TTC549 (cell line): ENCODE measurements around the gene TMEM127.
"Not testable (repeated sequence)": the region's sequence is repeated elsewhere in the genome, so short reads cannot be mapped to it uniquely, and the experiment has no call there.

ENCODE experiments used
- FAIRE-seq: peaks from 2 replicates; lab custom pipeline; 2012; peaks lifted over from hg19 to GRCh38; lab: Jason Lieb, UNC

TMEM127 gene

GRCh38 chr2:96262306-96262705 lies 3.5 kb downstream of the TMEM127 start:
- no peak for FAIRE-seq

DNA sequence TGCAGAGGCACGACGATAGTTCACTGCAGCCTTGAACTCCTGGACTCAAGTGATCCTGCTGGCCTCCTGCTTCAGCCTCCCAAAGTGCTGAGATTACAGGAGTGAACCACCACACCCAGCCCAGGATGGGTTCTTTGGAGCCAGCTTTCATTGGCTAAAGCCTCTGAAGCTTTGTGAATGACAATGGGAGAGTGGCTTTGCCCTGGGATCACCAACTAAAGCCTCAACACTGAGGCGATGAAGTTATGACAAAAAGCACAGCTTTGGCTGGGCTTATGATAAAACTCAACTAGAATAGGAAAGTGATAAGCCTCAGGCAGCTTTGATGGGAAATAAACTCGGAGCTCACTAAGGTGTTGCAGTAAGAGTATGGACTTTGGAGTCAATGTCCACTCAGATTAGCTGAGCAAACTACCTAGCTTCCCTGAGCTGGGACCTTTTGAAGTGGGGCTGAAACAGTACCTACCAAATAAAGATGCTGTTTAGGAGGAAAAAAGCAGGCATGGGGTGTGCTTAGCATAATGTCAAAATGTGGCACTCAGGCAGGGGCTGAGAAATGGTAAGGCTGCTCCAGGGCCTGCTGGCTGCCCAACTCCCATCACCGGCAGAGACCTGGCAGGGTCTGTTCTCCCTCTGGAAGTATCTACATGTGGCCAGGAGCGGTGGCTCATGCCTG lies 4.3 kb downstream of the TMEM127 start:
- no peak for FAIRE-seq

DNA sequence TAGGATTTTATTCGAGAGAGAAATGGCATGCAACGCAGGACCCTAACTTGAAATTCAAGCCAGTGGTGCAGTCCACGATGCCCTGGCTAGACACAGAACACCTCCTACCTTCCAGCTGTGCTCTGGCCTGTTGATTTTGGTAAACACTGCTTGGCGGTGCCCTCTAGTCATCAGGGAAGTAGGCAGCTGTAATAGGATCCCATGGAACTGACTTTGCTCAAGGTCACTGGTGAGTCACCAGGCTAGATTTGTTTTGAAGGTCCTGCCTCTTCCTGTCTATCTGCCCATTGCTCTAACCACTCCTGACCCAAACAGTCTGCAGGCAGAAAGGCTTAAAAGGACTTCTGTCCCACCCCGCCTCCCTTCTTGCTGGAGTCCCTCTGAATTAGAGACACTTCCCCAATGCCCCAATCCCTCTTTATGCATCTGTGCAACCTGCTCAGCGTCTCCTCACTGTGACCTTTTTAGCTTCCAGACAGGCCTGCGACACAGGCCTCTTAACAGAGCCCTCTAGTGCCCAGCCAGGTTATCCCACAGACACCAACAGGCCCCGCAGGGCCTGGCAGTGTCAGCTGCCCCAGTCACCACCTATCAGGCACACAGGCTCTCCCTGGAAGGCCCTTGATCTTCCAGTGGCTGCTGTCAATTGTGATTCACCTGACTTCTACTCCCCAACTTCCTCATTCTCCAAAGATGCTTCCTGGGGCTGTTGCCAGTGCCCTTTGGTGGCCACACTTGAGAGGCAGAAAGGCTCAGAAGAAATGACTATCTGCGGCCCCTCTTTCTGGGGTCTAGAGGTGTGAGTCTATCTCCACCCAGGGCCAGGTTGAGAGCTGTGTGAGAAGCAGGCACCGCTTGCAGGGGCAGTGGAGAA lies 5.2 kb downstream of the TMEM127 start:
- FAIRE-seq = no peak

DNA sequence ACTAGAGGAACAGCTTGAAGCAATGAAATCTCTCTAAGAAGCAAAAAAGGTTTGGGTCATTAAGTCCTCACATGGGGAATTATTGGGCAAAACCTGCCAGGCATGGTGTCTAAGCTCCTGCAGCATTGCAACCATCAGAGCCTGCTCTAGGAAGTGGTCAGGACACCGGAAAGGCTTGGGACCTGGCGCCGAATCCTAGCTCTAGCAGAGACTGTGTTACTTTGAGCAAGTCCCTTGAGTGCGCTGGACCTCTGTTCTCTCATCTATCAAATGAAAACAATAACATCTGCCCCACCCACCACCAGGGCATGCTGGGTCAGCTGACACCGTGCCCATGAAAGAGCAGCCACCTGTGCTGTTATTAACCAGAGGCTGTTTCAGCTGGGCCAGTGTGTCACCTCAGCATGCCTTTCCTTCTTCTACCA lies 6.3 kb downstream of the TMEM127 start:
- no peak for FAIRE-seq

GRCh38 chr2:96258166-96259022 lies 7.4 kb downstream of the TMEM127 start:
- no peak for FAIRE-seq

DNA sequence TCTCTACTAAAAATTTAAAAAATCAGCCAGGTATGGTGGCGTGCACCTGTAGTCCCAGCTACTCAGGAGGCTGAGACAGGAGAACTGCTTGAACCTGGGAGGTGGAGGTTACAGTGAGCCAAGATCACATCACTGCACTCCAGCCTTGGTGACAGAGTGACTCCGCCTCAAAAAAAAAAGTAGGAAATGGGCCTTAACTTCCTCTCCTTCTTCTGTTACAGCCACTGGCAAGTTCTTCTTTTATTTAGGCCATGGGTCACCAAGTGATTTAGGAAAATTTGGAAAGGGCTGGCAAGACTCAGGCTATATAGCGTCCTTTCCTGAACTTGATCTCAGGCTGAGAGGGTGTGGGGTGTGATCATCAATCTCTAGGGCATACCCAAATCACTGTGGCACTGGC lies 8.1 kb downstream of the TMEM127 start:
- FAIRE-seq = not testable (repeated sequence)

DNA sequence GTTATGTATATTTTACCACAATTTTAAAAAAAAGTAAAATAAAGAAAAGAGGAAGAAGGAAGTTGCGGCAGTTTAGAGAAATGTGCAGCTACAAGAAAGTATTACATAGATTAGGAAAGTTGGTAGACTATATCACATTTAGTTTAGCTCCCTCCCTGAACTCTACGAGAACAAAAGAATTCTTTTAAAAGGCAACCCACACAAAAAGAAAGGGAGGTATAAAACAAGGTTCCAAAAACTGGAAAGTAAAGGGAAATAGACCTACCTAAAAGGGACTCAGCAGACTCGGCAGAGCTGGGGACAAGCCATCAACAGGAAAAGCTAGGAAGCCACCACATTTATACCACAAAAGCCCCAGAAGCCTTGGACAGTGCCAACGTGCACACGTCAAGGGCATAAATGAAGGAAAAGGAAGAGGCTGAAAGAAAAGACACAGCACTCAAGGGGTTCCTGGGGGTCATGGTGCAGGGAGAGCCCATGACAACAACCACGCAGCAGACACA lies 9.1 kb downstream of the TMEM127 start:
- no peak for FAIRE-seq

DNA sequence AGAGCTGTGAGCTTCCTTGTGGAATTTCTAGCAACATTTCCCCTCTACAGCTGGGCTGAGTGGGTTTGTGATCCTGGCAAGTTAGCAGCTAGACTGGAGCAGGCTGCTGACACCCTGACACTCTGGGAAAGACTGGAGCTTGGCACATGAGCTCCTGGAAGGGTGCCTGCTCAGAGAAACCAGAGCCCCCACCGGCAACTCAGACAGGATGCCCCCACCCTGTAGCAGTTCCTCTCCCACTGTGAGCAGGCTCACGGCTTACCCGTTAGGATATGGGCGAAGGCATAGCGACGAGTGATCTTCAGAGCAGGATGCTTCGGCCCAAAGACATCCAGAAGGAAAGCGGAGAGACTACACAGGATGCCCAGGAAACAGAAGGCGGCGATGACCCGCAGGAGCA lies 11.2 kb downstream of the TMEM127 start:
- FAIRE-seq = no peak

DNA sequence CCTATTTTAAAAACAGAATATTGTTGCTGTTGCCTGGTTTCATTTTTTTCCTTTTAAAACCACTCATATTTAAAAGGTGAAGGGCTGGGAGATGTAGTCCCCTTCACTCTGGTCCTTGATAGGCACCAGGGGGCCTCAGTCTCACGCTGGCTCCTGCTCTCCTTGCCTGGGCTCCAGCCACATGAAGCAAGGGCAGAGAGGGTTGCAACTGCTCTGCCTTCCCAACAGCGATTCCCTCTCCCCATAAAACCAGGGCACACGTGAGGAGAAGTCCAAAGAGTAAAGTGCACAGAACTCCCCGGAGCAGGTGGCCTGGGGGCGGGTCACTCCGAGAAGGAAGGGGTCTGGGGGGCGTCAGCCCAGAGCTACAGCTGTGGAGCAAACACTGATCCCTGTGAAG lies 12.8 kb downstream of the TMEM127 start:
- no peak for FAIRE-seq

DNA sequence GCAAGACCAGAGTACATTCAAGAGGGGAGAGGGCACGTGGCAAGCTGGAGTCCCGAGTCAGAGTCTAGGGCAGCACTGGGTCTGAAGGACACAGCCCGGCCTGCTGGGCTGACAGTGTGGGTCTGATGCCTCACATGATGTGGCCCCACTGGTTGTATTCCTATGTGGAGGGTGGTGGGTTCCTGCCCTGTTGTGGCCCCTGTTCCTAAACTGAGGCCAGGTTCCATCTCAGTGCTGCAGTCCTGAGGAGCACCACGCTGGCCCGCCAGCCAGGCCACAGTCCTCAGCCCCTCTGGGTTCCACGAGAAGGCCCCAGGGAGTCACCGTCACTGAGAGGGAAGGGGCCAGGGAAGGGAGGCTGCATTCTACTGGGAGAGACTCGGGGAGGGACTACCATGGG lies 13.3 kb downstream of the TMEM127 start:
- FAIRE-seq = no peak

DNA sequence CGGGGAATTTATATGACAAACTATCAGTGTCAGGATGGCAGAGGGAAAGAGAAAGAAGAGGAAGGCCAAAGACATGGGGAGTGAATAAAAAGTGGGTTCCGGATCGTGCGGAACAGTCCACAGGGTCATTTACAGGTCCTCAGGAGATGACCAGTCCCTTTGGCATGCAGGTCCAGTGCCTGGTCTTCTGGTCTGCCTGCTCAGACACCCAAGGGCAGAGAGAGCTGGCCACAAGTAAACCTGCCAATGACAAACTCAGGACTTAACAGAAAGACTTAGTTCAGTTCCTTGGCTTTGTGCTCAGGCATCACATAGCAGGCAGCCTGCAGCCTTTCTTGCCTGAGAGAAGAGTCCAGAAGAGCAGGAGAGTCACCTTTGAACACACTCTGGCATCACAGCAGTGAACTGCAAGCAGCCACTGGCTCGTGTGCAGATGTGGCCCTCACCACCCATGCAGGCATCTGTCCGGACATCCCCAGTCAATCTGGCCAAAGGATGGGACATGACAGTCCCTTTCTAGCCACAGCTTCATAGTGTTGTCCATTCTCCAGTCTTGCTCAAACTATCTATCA lies 14.0 kb downstream of the TMEM127 start:
- no peak for FAIRE-seq

- FAIRE-seq = no peak
Measured at GRCh38 chr2:96250188-96250587, 15.6 kb downstream of the TMEM127 start.

GRCh38 chr2:96249654-96250053 lies 16.1 kb downstream of the TMEM127 start:
- FAIRE-seq = no peak

- FAIRE-seq = no peak
Measured at GRCh38 chr2:96248624-96249023, 17.2 kb downstream of the TMEM127 start.

GRCh38 chr2:96247896-96248295 lies 17.9 kb downstream of the TMEM127 start:
- no peak for FAIRE-seq

GRCh38 chr2:96247009-96247408 lies 18.8 kb downstream of the TMEM127 start:
- FAIRE-seq = no peak

- no peak for FAIRE-seq
Measured at GRCh38 chr2:96245609-96246390, 20.0 kb downstream of the TMEM127 start.

GRCh38 chr2:96243843-96244242 lies 22.0 kb downstream of the TMEM127 start:
- FAIRE-seq = no peak

DNA sequence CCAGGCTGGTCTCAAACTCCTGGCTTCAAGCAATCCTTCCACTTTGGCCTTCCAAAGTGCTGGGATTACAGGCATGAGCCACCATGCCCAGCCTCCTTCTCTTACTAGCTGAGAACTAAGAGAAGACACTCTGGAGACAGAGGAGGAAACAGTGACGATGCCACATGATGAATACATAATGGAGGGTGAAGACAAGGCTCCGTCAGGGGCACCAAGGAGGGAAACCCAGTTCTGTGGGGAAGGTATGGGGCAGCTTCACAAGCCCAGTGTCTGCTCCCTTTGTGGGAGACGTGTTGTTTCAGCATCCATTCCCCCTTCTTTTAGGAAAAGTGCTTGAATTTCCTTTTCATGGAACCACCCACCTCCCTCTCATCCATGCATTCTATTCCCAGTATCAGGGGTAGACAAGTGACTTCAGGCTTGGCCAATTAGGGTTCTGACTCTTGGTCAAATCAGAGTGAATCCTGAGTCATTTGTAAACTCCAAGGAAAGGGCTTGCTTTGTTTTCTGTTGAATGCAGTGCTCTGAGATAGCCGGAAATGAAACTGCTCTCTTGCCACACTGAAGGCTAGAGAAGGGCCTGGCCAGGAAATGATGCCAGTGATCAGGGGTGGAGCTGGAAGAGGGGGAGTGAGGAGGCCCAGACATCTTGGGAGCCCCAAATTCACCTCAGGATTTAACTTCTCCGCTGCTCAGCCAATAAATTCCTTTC lies 23.7 kb downstream of the TMEM127 start:
- FAIRE-seq = no peak

DNA sequence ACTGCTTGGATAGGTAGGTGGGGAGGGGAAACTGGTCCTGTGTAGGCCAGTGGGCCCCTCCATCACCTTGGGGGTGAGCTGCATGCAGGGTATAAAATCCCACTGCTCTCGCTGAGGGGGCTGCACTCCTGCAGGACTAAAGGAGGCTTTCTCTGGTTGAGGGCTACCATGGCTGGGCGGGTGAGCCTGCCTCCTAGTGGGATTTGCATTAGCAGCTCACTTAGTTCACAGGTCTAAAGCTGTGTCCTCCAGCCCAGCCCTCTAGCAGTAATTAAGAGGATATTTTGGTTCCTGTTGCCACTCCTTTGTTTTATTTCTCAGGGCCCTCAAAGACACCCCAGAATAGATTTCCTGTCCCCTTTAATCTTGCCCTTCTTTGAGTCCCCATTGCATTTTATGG lies 24.6 kb downstream of the TMEM127 start:
- FAIRE-seq = no peak
